NCI-H345 treated with DMSO at 0.1 percent for 48 hours (cell line): ENCODE measurements around the gene FMO5.
"Not testable (repeated sequence)": the region's sequence is repeated elsewhere in the genome, so short reads cannot be mapped to it uniquely, and the experiment has no call there.

ENCODE experiments used
- DNase-seq: peaks from one replicate; lab custom pipeline; 2025; ENCODE audit not compliant: unreplicated experiment; lab: John Stamatoyannopoulos, UW

The FMO5 gene

GRCh38 chr1:147240131-147240721 is 15.1 kb upstream of the FMO5 start:
- not testable (repeated sequence) for DNase-seq

- no peak for DNase-seq
Measured at GRCh38 chr1:147238925-147239820, 14.0 kb upstream of the FMO5 start.

- no peak for DNase-seq
Measured at GRCh38 chr1:147238053-147238902, 13.1 kb upstream of the FMO5 start.

- DNase-seq: no peak
Measured at GRCh38 chr1:147236959-147237791, 12.0 kb upstream of the FMO5 start.

GRCh38 chr1:147236448-147236847 is 11.3 kb upstream of the FMO5 start:
- DNase-seq: no peak

GRCh38 chr1:147235822-147236221 is 10.7 kb upstream of the FMO5 start:
- DNase-seq: no peak

- not testable (repeated sequence) for DNase-seq
Measured at GRCh38 chr1:147233903-147234302, 8.8 kb upstream of the FMO5 start.

GRCh38 chr1:147231032-147231431 is 5.9 kb upstream of the FMO5 start:
- not testable (repeated sequence) for DNase-seq

- DNase-seq: no peak
Measured at GRCh38 chr1:147223740-147224615, 1.2 kb downstream of the FMO5 start.

GRCh38 chr1:147218606-147219005 is 6.5 kb downstream of the FMO5 start:
- DNase-seq: no peak

GRCh38 chr1:147217141-147217540 is 8.0 kb downstream of the FMO5 start:
- no peak for DNase-seq

GRCh38 chr1:147216124-147216523 is 9.0 kb downstream of the FMO5 start:
- DNase-seq: no peak

- DNase-seq: no peak
Measured at GRCh38 chr1:147215540-147215916, 9.6 kb downstream of the FMO5 start.

GRCh38 chr1:147214842-147215539 is 10.1 kb downstream of the FMO5 start:
- DNase-seq: no peak

- DNase-seq: no peak
Measured at GRCh38 chr1:147214325-147214724, 10.8 kb downstream of the FMO5 start.

- no peak for DNase-seq
Measured at GRCh38 chr1:147213271-147213670, 11.9 kb downstream of the FMO5 start.

- DNase-seq: no peak
Measured at GRCh38 chr1:147211577-147211976, 13.6 kb downstream of the FMO5 start.

- DNase-seq: no peak
Measured at GRCh38 chr1:147210987-147211386, 14.2 kb downstream of the FMO5 start.
